Measurements from ENCODE around the gene TFDP2. TPM values are rescaled to one million over a fixed set of nuclear protein-coding genes. Genes with fewer than 3 reads are reported as not detected.

TFDP2 gene
- total and polyA plus RNA-seq, 2 of the 8 experiments (the other 6 are each of a cell fraction or from before 2014, with no cell fraction given) = 41.1 to 119 TPM

GRCh38 chr3:141904203-141904602, 245.1 kb downstream of the TFDP2 start:
- CTCF ChIA-PET (ENCODE audit: partially characterized antibody) = interaction anchor here (1.7 kb wide), 1 partner anchor 9 kb away, joined by 7 read pairs; no protein-coding TSS in a partner anchor
- no peak for DNase-seq (ENCODE audit: low read depth in 1 of 2, low spot score in 2 of 2)
- Histone ChIP-seq H2BK15ac (ENCODE audit: low read length) (no peak overlapping the region), H3K4me3 (ENCODE audit: extremely low read depth in 1 of 4, insufficient read depth in 2 of 4, low read depth in 3 of 4, low read length in 4 of 4) (no peak overlapping the region), H2BK12ac (ENCODE audit: low read depth, low read length) (no peak overlapping the region), H3K4me1 (replicated peaks in 1 of 4; ENCODE audit: control insufficient read depth in 3 of 4, insufficient read depth in 4 of 4, low read length in 3 of 4) (no peaks in the 10 kb centered on the region), H3K23ac (ENCODE audit: insufficient read length) (no peak overlapping the region), H2BK120ac (replicated peaks; ENCODE audit: low read depth, low read length) (no peak overlapping the region), H3K14ac (ENCODE audit: insufficient read length) (no peak overlapping the region), H4K5ac (ENCODE audit: insufficient read length, low read depth, low read length) (no peak overlapping the region), H3K9ac (replicated peaks in 1 of 4; ENCODE audit: extremely low read depth in 1 of 4, low read depth in 3 of 4, low read length in 3 of 4) (no peak overlapping the region), H2AFZ (ENCODE audit: low read length) (no peak overlapping the region), H3K79me2 (ENCODE audit: control insufficient read depth in 1 of 2, insufficient read depth in 2 of 2, low read length in 2 of 2) (peaks cover 6 to 33% of the 10 kb centered on the region in 2 experiments; a peak in 3 of 4 replicates), H3K27ac (ENCODE audit: low read depth, low read length) (no peak overlapping the region), H4K91ac (replicated peaks; ENCODE audit: insufficient read length, low read length) (no peak overlapping the region), H3K23me2 (ENCODE audit: low read depth, low read length) (no peaks in the 10 kb centered on the region), H2AK5ac (ENCODE audit: low read depth, low read length) (no peak overlapping the region), H3K79me1 (ENCODE audit: low read depth, low read length) (peaks cover 5% of the 10 kb centered on the region), H2BK20ac (ENCODE audit: low read length) (no peak overlapping the region), H3K56ac (replicated peaks; ENCODE audit: insufficient read length, low read depth, low read length) (no peak overlapping the region), H4K8ac (ENCODE audit: extremely low read depth, insufficient read depth, low read length) (no peak overlapping the region), H3K36me3 (ENCODE audit: control insufficient read depth in 2 of 4, insufficient read depth in 4 of 4, low read length in 3 of 4) (peaks cover 0 to 59% (median 29%) of the 10 kb centered on the region in 4 experiments; a peak in 7 of 8 replicates), H3K27me3 (replicated peaks in 1 of 4; ENCODE audit: control insufficient read depth in 3 of 4, extremely low read depth in 1 of 4, insufficient read depth in 3 of 4, low read length in 3 of 4) (peaks cover 0 to 2% (median 0%) of the 10 kb centered on the region in 4 experiments; a peak in 1 of 7 replicates), H3K4ac (replicated peaks; ENCODE audit: insufficient read length, low read depth, low read length) (no peak overlapping the region), H2BK5ac (ENCODE audit: low read depth, low read length) (no peak overlapping the region), H3K9me3 (ENCODE audit: insufficient read depth in 2 of 2, low read depth in 1 of 2, low read length in 1 of 2) (peaks cover 10 to 14% of the 10 kb centered on the region in 2 experiments), H4K20me1 (replicated peaks in 1 of 2; ENCODE audit: control insufficient read depth in 1 of 2, insufficient read depth in 2 of 2, low read length in 2 of 2) (peaks cover 0 to 6% of the 10 kb centered on the region in 2 experiments), H3K4me2 (ENCODE audit: insufficient read depth in 1 of 2, low read depth in 2 of 2, low read length in 2 of 2) (no peak overlapping the region), H3K18ac (ENCODE audit: extremely low read depth, low read length) (no peak overlapping the region)
- FAIRE-seq = no peak
- POLR2A ChIA-PET (ENCODE audit: partially characterized antibody) = no interaction called here
- TF ChIP-seq SIRT6 (IDR thresholded peaks at IDR 0.05; ENCODE audit: low read length) = no peak
- no peak for TF ChIP-seq JUN (IDR thresholded peaks at IDR 0.05; ENCODE audit: low read depth, low read length)
- no peak for TF ChIP-seq KDM1A (IDR thresholded peaks at IDR 0.05; ENCODE audit: borderline replicate concordance, low read length)
- no peak for TF ChIP-seq BACH1 (IDR thresholded peaks at IDR 0.05; ENCODE audit: low read length)
- no peak for TF ChIP-seq RNF2 (IDR thresholded peaks at IDR 0.05; ENCODE audit: borderline replicate concordance, low read depth, low read length, missing control alignments, poor library complexity, severe bottlenecking)
- TF ChIP-seq SP2 (IDR thresholded peaks at IDR 0.05; ENCODE audit: low read length) = no peak
- no peak for TF ChIP-seq GABPA (IDR thresholded peaks at IDR 0.05; ENCODE audit: borderline replicate concordance, insufficient read depth, low read length)
- TF ChIP-seq BCL11A (IDR thresholded peaks at IDR 0.05; ENCODE audit: low read depth in 2 of 2, low read length in 2 of 2) = no peak
- TF ChIP-seq EGR1 (IDR thresholded peaks at IDR 0.05; ENCODE audit: borderline replicate concordance, low read depth, low read length) = no peak
- TF ChIP-seq SAP30 (IDR thresholded peaks at IDR 0.05; ENCODE audit: insufficient read depth, insufficient replicate concordance, low read length) = no peak
- TF ChIP-seq TBP (IDR thresholded peaks at IDR 0.05; ENCODE audit: low read depth, low read length) = no peak
- WGBS, 2 experiments (ENCODE audit: extremely low coverage in 1 of 2, insufficient coverage in 1 of 2, insufficient read length in 1 of 2, insufficient replicate concordance in 2 of 2, low coverage in 1 of 2, low lambda C conversion rate in 2 of 2, missing lambda C conversion rate in 1 of 2) = 95% methylated on average over 4 of the region's 4 CpGs; no CpG with 5 or more reads in 1 of the 2 experiments

Measured in H1 (cell line).